ENCODE results near the gene TXNRD1. TPM values are rescaled to one million over a fixed set of nuclear protein-coding genes. Genes with fewer than 3 reads are reported as not detected.
"Not testable (repeated sequence)": the region's sequence is repeated elsewhere in the genome, so short reads cannot be mapped to it uniquely, and the experiment has no call there.

Gene TXNRD1
- total RNA-seq, 1 experiment from 2014 or later: 69.4 TPM

- Histone ChIP-seq H3K27ac (ENCODE audit: low read length) (no peak overlapping the region), H3K9me2 (replicated peaks; ENCODE audit: insufficient read depth, low read length) (no peaks in the 10 kb centered on the region), H3K4me2 (ENCODE audit: low read depth, low read length, poor library complexity, severe bottlenecking) (no peak overlapping the region), H3K4me1 (ENCODE audit: low read length) (peaks cover 8% of the 10 kb centered on the region), H3K9ac (ENCODE audit: low read length) (no peak overlapping the region), H3K79me2 (ENCODE audit: low read length) (no peaks in the 10 kb centered on the region), H3K4me3 (ENCODE audit: low read length) (no peak overlapping the region), H2AFZ (ENCODE audit: low read length) (no peak overlapping the region), H3K9me3 (ENCODE audit: low read length) (no peaks in the 10 kb centered on the region), H3K36me3 (ENCODE audit: insufficient read depth, low read length) (no peaks in the 10 kb centered on the region), H3K27me3 (ENCODE audit: low read length) (no peaks in the 10 kb centered on the region), H4K20me1 (ENCODE audit: insufficient read depth, low read depth, low read length) (no peaks in the 10 kb centered on the region)
- no peak for DNase-seq
Measured at GRCh38 chr12:104204690-104205480, 10.7 kb upstream of the TXNRD1 start.

DNA sequence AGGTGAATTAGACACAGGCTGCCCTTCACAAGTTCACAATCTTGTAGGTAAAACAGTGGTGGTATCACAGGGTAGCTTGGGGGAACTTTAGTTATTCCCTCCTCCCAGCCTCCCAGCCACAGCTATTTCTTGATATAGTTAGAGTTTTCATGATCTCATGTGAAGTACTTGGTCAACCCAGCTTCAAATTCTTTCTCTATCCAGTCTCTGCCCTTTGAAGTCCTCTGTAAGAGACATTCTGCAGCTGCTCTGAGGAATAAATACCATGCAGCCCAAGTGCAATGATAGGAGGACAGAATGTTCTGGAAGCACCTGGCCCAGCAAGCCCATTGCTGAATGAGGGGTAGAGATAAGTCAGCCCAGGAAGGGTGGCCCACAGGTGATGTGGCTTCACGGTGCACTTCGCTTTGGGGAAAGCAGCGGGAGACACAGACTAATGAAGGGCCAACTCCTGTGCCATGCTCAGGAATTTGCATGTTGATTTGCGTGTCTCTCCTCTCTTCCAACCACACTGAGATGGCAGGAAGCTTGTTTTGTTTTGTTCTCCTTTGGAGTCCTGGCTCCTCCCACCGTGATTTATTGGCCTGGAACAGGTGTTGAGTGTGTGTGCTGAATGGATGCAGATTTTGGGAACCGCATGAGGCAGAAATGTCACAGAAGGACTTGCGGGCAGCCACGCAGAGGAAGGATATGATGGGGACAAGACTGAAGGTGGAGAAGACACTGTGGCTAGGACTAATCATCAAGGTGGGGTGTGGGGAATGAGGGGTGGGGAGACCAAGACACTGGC, 8.0 kb upstream of the TXNRD1 start:
- no peaks in the 10 kb centered on the region for H3K36me3 ChIP-seq (ENCODE audit: insufficient read depth, low read length)
- H3K9me3 ChIP-seq (ENCODE audit: low read length): no peaks in the 10 kb centered on the region
- H3K9me2 ChIP-seq (replicated peaks; ENCODE audit: insufficient read depth, low read length): no peaks in the 10 kb centered on the region
- H2AFZ ChIP-seq (ENCODE audit: low read length): no peak overlapping the region
- no peaks in the 10 kb centered on the region for H4K20me1 ChIP-seq (ENCODE audit: insufficient read depth, low read depth, low read length)
- no peaks in the 10 kb centered on the region for H3K79me2 ChIP-seq (ENCODE audit: low read length)
- no peak overlapping the region for H3K27ac ChIP-seq (ENCODE audit: low read length)
- H3K4me1 ChIP-seq (ENCODE audit: low read length): peaks cover 8% of the 10 kb centered on the region
- no peak overlapping the region for H3K9ac ChIP-seq (ENCODE audit: low read length)
- no peak for DNase-seq
- no peaks in the 10 kb centered on the region for H3K27me3 ChIP-seq (ENCODE audit: low read length)
- H3K4me3 ChIP-seq (ENCODE audit: low read length): no peak overlapping the region
- H3K4me2 ChIP-seq (ENCODE audit: low read depth, low read length, poor library complexity, severe bottlenecking): no peak overlapping the region

- Histone ChIP-seq H3K9me3 (ENCODE audit: low read length) (no peaks in the 10 kb centered on the region), H3K9me2 (replicated peaks; ENCODE audit: insufficient read depth, low read length) (no peaks in the 10 kb centered on the region), H3K27ac (ENCODE audit: low read length) (no peak overlapping the region), H3K4me2 (ENCODE audit: low read depth, low read length, poor library complexity, severe bottlenecking) (no peak overlapping the region), H3K79me2 (ENCODE audit: low read length) (no peaks in the 10 kb centered on the region), H4K20me1 (ENCODE audit: insufficient read depth, low read depth, low read length) (no peaks in the 10 kb centered on the region), H3K36me3 (ENCODE audit: insufficient read depth, low read length) (no peaks in the 10 kb centered on the region), H3K4me1 (ENCODE audit: low read length) (peaks cover 4% of the 10 kb centered on the region; the same call in 1 of the 2 replicates), H3K9ac (ENCODE audit: low read length) (no peak overlapping the region), H2AFZ (ENCODE audit: low read length) (no peak overlapping the region), H3K27me3 (ENCODE audit: low read length) (no peaks in the 10 kb centered on the region), H3K4me3 (ENCODE audit: low read length) (no peak overlapping the region)
- no peak for DNase-seq
Measured at GRCh38 chr12:104212516-104212915, 3.1 kb upstream of the TXNRD1 start.

- Histone ChIP-seq H2AFZ (ENCODE audit: low read length) (no peak overlapping the region), H4K20me1 (ENCODE audit: insufficient read depth, low read depth, low read length) (no peaks in the 10 kb centered on the region), H3K4me1 (ENCODE audit: low read length) (peaks cover 5% of the 10 kb centered on the region), H3K27ac (ENCODE audit: low read length) (no peak overlapping the region), H3K9me2 (replicated peaks; ENCODE audit: insufficient read depth, low read length) (no peaks in the 10 kb centered on the region), H3K27me3 (ENCODE audit: low read length) (no peaks in the 10 kb centered on the region), H3K4me3 (ENCODE audit: low read length) (no peak overlapping the region), H3K9me3 (ENCODE audit: low read length) (no peaks in the 10 kb centered on the region), H3K9ac (ENCODE audit: low read length) (no peak overlapping the region), H3K79me2 (ENCODE audit: low read length) (no peaks in the 10 kb centered on the region), H3K4me2 (ENCODE audit: low read depth, low read length, poor library complexity, severe bottlenecking) (no peak overlapping the region), H3K36me3 (ENCODE audit: insufficient read depth, low read length) (no peaks in the 10 kb centered on the region)
- no peak for DNase-seq
Measured at GRCh38 chr12:104213952-104214351, 1.6 kb upstream of the TXNRD1 start.

DNA sequence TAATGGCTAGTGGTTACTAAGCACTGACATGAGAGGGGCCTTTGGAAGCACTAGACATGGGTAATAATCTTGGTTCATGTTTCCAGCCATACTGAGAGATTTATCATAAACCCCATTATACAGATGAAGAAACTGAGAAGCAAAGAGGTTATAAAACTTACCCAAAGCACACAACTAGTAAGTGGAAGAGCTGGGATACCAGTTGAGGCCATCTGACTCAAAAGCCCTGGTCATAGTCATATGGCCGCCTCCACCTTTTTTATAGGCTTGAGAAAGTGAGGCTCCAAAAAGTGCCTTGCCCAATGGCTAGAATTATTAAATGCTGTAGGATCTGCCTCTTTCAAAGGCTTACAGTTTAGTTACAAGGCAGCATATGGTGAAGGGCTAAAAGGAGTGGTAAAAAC, 944 bp downstream of the TXNRD1 start:
- no peak overlapping the region for H3K4me3 ChIP-seq (ENCODE audit: low read length)
- no peak overlapping the region for H3K4me2 ChIP-seq (ENCODE audit: low read depth, low read length, poor library complexity, severe bottlenecking)
- no peak overlapping the region for H3K9ac ChIP-seq (ENCODE audit: low read length)

GRCh38 chr12:104218506-104218905, 2.9 kb downstream of the TXNRD1 start:
- H3K4me1 ChIP-seq (ENCODE audit: low read length): peaks cover 17% of the 10 kb centered on the region
- not testable (repeated sequence) for H3K36me3 ChIP-seq (ENCODE audit: insufficient read depth, low read length); H3K4me3 ChIP-seq (ENCODE audit: low read length); H3K9me3 ChIP-seq (ENCODE audit: low read length); H3K27me3 ChIP-seq (ENCODE audit: low read length); H2AFZ ChIP-seq (ENCODE audit: low read length); H3K79me2 ChIP-seq (ENCODE audit: low read length); DNase-seq; H3K4me2 ChIP-seq (ENCODE audit: low read depth, low read length, poor library complexity, severe bottlenecking); H3K9me2 ChIP-seq (replicated peaks; ENCODE audit: insufficient read depth, low read length); H3K27ac ChIP-seq (ENCODE audit: low read length); H3K9ac ChIP-seq (ENCODE audit: low read length); H4K20me1 ChIP-seq (ENCODE audit: insufficient read depth, low read depth, low read length)

More for the DNA sequence above, 944 bp downstream of the TXNRD1 start:
- Histone ChIP-seq H2AFZ (ENCODE audit: low read length) (no peak overlapping the region), H3K27ac (ENCODE audit: low read length) (no peak overlapping the region), H3K27me3 (ENCODE audit: low read length) (no peaks in the 10 kb centered on the region), H3K9me3 (ENCODE audit: low read length) (no peaks in the 10 kb centered on the region), H4K20me1 (ENCODE audit: insufficient read depth, low read depth, low read length) (no peaks in the 10 kb centered on the region), H3K36me3 (ENCODE audit: insufficient read depth, low read length) (no peaks in the 10 kb centered on the region), H3K9me2 (replicated peaks; ENCODE audit: insufficient read depth, low read length) (no peaks in the 10 kb centered on the region), H3K79me2 (ENCODE audit: low read length) (no peaks in the 10 kb centered on the region), H3K4me1 (ENCODE audit: low read length) (peaks cover 17% of the 10 kb centered on the region)
- DNase-seq: no peak

GRCh38 chr12:104218935-104219334, 3.4 kb downstream of the TXNRD1 start:
- no peak overlapping the region for H3K4me3 ChIP-seq (ENCODE audit: low read length)
- H3K36me3 ChIP-seq (ENCODE audit: insufficient read depth, low read length): no peaks in the 10 kb centered on the region
- H3K9me2 ChIP-seq (replicated peaks; ENCODE audit: insufficient read depth, low read length): no peaks in the 10 kb centered on the region
- H3K9me3 ChIP-seq (ENCODE audit: low read length): no peaks in the 10 kb centered on the region
- no peaks in the 10 kb centered on the region for H4K20me1 ChIP-seq (ENCODE audit: insufficient read depth, low read depth, low read length)
- H3K4me1 ChIP-seq (ENCODE audit: low read length): peaks cover 19% of the 10 kb centered on the region
- no peak overlapping the region for H3K4me2 ChIP-seq (ENCODE audit: low read depth, low read length, poor library complexity, severe bottlenecking)
- no peak overlapping the region; the same call in 1 of the 2 replicates for H2AFZ ChIP-seq (ENCODE audit: low read length)
- H3K27me3 ChIP-seq (ENCODE audit: low read length): no peaks in the 10 kb centered on the region
- no peak overlapping the region for H3K27ac ChIP-seq (ENCODE audit: low read length)
- no peaks in the 10 kb centered on the region for H3K79me2 ChIP-seq (ENCODE audit: low read length)
- no peak overlapping the region for H3K9ac ChIP-seq (ENCODE audit: low read length)
- no peak for DNase-seq

GRCh38 chr12:104219361-104219892, 3.8 kb downstream of the TXNRD1 start:
- H3K9ac ChIP-seq (ENCODE audit: low read length): no peak overlapping the region
- no peak overlapping the region; the same call in 1 of the 2 replicates for H2AFZ ChIP-seq (ENCODE audit: low read length)
- H3K79me2 ChIP-seq (ENCODE audit: low read length): no peaks in the 10 kb centered on the region
- no peak for DNase-seq
- no peak overlapping the region for H3K4me2 ChIP-seq (ENCODE audit: low read depth, low read length, poor library complexity, severe bottlenecking)
- H3K27ac ChIP-seq (ENCODE audit: low read length): no peak overlapping the region
- peaks cover 19% of the 10 kb centered on the region for H3K4me1 ChIP-seq (ENCODE audit: low read length)
- H3K27me3 ChIP-seq (ENCODE audit: low read length): no peaks in the 10 kb centered on the region
- no peaks in the 10 kb centered on the region for H4K20me1 ChIP-seq (ENCODE audit: insufficient read depth, low read depth, low read length)
- no peak overlapping the region for H3K4me3 ChIP-seq (ENCODE audit: low read length)
- H3K9me3 ChIP-seq (ENCODE audit: low read length): no peaks in the 10 kb centered on the region
- no peaks in the 10 kb centered on the region for H3K36me3 ChIP-seq (ENCODE audit: insufficient read depth, low read length)
- H3K9me2 ChIP-seq (replicated peaks; ENCODE audit: insufficient read depth, low read length): no peaks in the 10 kb centered on the region

Measured in Karpas-422 (cell line).